ENCODE measurements around the gene HDAC7.

HDAC7 gene

DNA sequence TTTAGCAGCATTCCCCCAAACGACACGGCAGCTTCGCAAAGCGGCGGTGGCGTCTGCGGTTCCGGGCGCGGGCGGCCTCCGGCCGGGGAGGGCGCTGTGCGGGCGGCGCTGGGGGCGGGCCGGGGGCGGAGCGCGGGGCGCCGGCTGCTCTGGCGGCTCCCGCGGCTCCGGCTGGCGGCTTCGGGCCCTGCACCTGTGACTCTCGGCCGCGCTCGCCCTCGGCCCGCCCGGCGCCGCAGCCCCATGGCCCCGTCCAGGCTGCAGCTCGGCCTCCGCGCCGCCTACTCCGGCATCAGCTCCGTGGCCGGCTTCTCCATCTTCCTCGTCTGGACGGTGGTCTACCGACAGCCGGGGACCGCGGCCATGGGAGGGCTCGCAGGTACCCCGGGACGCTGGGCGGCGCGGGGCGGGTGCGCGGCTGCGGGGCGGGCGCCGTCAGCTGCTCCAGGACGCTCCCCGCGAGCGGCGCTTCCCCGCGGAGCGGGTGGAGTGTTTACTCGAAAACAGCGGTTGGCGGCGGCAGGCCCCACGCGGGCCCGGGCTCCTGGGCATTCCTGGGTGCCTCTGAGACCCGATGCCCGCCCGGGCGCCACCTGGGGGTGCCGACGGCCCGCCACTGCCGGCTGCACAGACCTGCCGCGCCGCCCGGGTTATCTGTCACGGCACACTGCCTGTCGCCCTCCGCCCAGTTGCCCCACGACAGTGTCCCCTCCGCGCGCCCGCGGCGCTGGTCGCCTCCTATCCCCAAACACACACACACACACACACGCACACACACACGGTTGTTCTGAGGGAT, 46.4 kb downstream of the HDAC7 start, which contains the start of gene SLC48A1:
TSS of gene SLC48A1 (plus strand) at position 177 of the 796 bp plus-strand sequence. CDS start at position 244, 67 bp downstream.
- TF ChIP-seq, protein P1, sequence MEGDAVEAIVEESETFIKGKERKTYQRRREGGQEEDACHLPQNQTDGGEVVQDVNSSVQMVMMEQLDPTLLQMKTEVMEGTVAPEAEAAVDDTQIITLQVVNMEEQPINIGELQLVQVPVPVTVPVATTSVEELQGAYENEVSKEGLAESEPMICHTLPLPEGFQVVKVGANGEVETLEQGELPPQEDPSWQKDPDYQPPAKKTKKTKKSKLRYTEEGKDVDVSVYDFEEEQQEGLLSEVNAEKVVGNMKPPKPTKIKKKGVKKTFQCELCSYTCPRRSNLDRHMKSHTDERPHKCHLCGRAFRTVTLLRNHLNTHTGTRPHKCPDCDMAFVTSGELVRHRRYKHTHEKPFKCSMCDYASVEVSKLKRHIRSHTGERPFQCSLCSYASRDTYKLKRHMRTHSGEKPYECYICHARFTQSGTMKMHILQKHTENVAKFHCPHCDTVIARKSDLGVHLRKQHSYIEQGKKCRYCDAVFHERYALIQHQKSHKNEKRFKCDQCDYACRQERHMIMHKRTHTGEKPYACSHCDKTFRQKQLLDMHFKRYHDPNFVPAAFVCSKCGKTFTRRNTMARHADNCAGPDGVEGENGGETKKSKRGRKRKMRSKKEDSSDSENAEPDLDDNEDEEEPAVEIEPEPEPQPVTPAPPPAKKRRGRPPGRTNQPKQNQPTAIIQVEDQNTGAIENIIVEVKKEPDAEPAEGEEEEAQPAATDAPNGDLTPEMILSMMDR (conservative IDR thresholded peaks at IDR 0.05; ENCODE audit: low read length) = peak; percentile 21; the same call in 1 of the 2 replicates
- TF ChIP-seq EZH2phosphoT487 (IDR thresholded peaks at IDR 0.05; ENCODE audit: borderline replicate concordance) = no peak
- H3K79me2 ChIP-seq (ENCODE audit: insufficient read depth, low read length) = peaks cover 10% of the 10 kb centered on the region
- H3K36me3 ChIP-seq (ENCODE audit: insufficient read depth, low read length) = no peaks in the 10 kb centered on the region
- H3K4me1 ChIP-seq (ENCODE audit: insufficient read depth, low read length, poor library complexity, severe bottlenecking) = peaks cover 46% of the 10 kb centered on the region
- no peaks in the 10 kb centered on the region for H3K27me3 ChIP-seq (ENCODE audit: insufficient read depth, low read length, poor library complexity, severe bottlenecking)
- H3K9ac ChIP-seq (ENCODE audit: low read depth, low read length, poor library complexity, severe bottlenecking) = peak within 1 kb of the TSS; percentile 73
- H3K9me3 ChIP-seq (ENCODE audit: insufficient read depth, low read depth, low read length) = no peaks in the 10 kb centered on the region
- no peaks in the 10 kb centered on the region for H4K20me1 ChIP-seq (ENCODE audit: insufficient read depth, low read length, poor library complexity, severe bottlenecking)
- H3K4me2 ChIP-seq (ENCODE audit: low read depth, low read length, poor library complexity, severe bottlenecking) = peak within 1 kb of the TSS; percentile 92
- no peaks in the 10 kb centered on the region for H3K9me2 ChIP-seq (replicated peaks; ENCODE audit: low read depth, low read length)
- H3F3A ChIP-seq (ENCODE audit: low read depth) = no peaks in the 10 kb centered on the region
- peak within 1 kb of the TSS; percentile 91 for H2AFZ ChIP-seq (ENCODE audit: low read length)
- H3K4me3 ChIP-seq (ENCODE audit: low read length, poor library complexity, severe bottlenecking) = peak within 1 kb of the TSS; percentile 80

DNA sequence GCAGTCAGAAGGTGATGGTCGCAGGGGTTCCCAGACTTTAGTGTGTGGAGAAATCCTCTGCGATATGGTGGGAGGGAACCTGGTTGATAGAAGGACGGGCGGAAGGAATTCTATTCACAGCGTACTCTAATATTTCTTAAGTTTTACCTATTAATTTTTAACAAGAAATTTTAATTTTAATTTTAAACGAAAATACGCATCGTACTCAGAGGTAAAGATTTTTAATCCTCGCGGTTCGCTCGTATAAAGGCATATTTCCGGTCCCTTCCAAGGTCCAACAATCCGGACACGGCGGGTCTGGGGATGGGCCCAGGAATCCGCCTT, 47.0 kb downstream of the HDAC7 start:
- Histone ChIP-seq H4K20me1 (ENCODE audit: insufficient read depth, low read length, poor library complexity, severe bottlenecking) (no peaks in the 10 kb centered on the region), H3K4me3 (ENCODE audit: low read length, poor library complexity, severe bottlenecking) (peak overlapping the region; percentile 80), H3K9me3 (ENCODE audit: insufficient read depth, low read depth, low read length) (no peaks in the 10 kb centered on the region), H3K79me2 (ENCODE audit: insufficient read depth, low read length) (peaks cover 10% of the 10 kb centered on the region), H3K4me1 (ENCODE audit: insufficient read depth, low read length, poor library complexity, severe bottlenecking) (peaks cover 41% of the 10 kb centered on the region), H3K9ac (ENCODE audit: low read depth, low read length, poor library complexity, severe bottlenecking) (peak overlapping the region; percentile 47), H2AFZ (ENCODE audit: low read length) (peak overlapping the region; percentile 37; the same call in 1 of the 2 replicates), H3K9me2 (replicated peaks; ENCODE audit: low read depth, low read length) (no peaks in the 10 kb centered on the region), H3F3A (ENCODE audit: low read depth) (no peaks in the 10 kb centered on the region), H3K36me3 (ENCODE audit: insufficient read depth, low read length) (no peaks in the 10 kb centered on the region), H3K27me3 (ENCODE audit: insufficient read depth, low read length, poor library complexity, severe bottlenecking) (no peaks in the 10 kb centered on the region), H3K4me2 (ENCODE audit: low read depth, low read length, poor library complexity, severe bottlenecking) (peak overlapping the region; percentile 92)
- TF ChIP-seq, protein P1 (conservative IDR thresholded peaks at IDR 0.05; ENCODE audit: low read length) = 0 out of 2 replicates have a peak, but pooled peaks have one; percentile 25
- TF ChIP-seq EZH2phosphoT487 (IDR thresholded peaks at IDR 0.05; ENCODE audit: borderline replicate concordance) = no peak

DNA sequence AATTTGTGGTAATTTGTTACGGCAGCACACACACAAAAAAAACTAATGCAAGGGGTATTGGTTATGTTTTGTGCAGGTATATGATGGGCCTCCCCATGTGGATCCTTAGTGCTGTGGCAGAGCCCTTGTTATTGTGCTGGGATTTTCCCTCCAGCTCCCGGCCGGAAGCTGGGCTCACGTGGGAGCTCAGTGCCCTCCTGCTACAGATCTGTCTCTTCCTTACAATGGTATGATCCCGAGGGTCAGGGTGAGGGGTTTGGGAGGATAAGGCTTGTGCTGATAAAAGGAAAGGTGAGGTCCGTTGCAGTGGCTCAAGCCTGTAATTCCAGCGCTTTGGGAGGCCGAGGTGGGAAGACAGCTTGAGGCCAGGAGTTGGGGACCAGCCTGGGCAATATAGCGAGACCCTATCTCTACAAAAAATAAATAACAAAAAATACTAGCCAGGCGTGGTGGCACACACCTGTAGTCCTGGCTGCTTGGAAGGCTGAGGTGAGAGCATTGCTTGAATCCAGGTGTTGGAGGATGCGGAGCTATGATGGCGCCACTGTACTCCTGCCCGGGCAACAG, 47.5 kb downstream of the HDAC7 start:
- H3F3A ChIP-seq (ENCODE audit: low read depth) = no peaks in the 10 kb centered on the region
- no peak overlapping the region for H2AFZ ChIP-seq (ENCODE audit: low read length)
- H3K4me3 ChIP-seq (ENCODE audit: low read length, poor library complexity, severe bottlenecking) = peak overlapping the region; percentile 80
- peaks cover 36% of the 10 kb centered on the region for H3K4me1 ChIP-seq (ENCODE audit: insufficient read depth, low read length, poor library complexity, severe bottlenecking)
- no peaks in the 10 kb centered on the region for H3K36me3 ChIP-seq (ENCODE audit: insufficient read depth, low read length)
- H4K20me1 ChIP-seq (ENCODE audit: insufficient read depth, low read length, poor library complexity, severe bottlenecking) = no peaks in the 10 kb centered on the region
- peak overlapping the region; percentile 92 for H3K4me2 ChIP-seq (ENCODE audit: low read depth, low read length, poor library complexity, severe bottlenecking)
- no peak for TF ChIP-seq EZH2phosphoT487 (IDR thresholded peaks at IDR 0.05; ENCODE audit: borderline replicate concordance)
- TF ChIP-seq, protein P1 (conservative IDR thresholded peaks at IDR 0.05; ENCODE audit: low read length) = no peak
- H3K79me2 ChIP-seq (ENCODE audit: insufficient read depth, low read length) = peaks cover 10% of the 10 kb centered on the region
- no peaks in the 10 kb centered on the region for H3K9me2 ChIP-seq (replicated peaks; ENCODE audit: low read depth, low read length)
- no peaks in the 10 kb centered on the region for H3K27me3 ChIP-seq (ENCODE audit: insufficient read depth, low read length, poor library complexity, severe bottlenecking)
- H3K9me3 ChIP-seq (ENCODE audit: insufficient read depth, low read depth, low read length) = no peaks in the 10 kb centered on the region
- H3K9ac ChIP-seq (ENCODE audit: low read depth, low read length, poor library complexity, severe bottlenecking) = peak overlapping the region; percentile 47
